AG04450 (cell line): ENCODE results near the gene TNFRSF14. TPM values are rescaled to one million over a fixed set of nuclear protein-coding genes. Genes with fewer than 3 reads are reported as not detected.
"Not testable (repeated sequence)": the region's sequence is repeated elsewhere in the genome, so short reads cannot be mapped to it uniquely, and the experiment has no call there.

Experiments
- CTCF ChIA-PET: fragments of 300-600, 350-600 bp; formaldehyde crosslinking; extraction: SDS; loops from one replicate; lab custom pipeline; 2022; ENCODE audit warnings: antibody characterized with exemption, inconsistent platforms; lab: Charles Lee
- POLR2A ChIA-PET: fragments of 350-600 bp; formaldehyde crosslinking; extraction: SDS; loops from one replicate; lab custom pipeline; 2021; ENCODE audit warnings: antibody characterized with exemption, inconsistent platforms; lab: Yijun Ruan, JAX
- DNase-seq: peaks from one replicate; pipeline ENCODE4 v3.0.0-alpha.2; 2011; ENCODE audit warnings: low read depth, low spot score
- H3K27ac ChIP-seq: one replicate; pipeline ENCODE4 v1.5.1; 2012; ENCODE audit warnings: low read depth, low read length, control low read depth
- H3K27me3 ChIP-seq: one replicate; pipeline ENCODE4 v1.6.0; 2012; ENCODE audit warnings: low read length; ENCODE audit not compliant: control insufficient read depth, insufficient read depth
- H3K4me3 ChIP-seq: 2 replicates; pipeline ENCODE4 v1.5.1; 2011; ENCODE audit warnings: mild to moderate bottlenecking, low read depth, low read length, control low read depth
- H3K9me3 ChIP-seq: 2 replicates; pipeline ENCODE4 v1.5.1; 2012; ENCODE audit warnings: low read length; ENCODE audit not compliant: control insufficient read depth, insufficient read depth
- polyA plus RNA-seq: library from polyadenylated mRNA; depleted of rRNA; stranded (reverse); fragments of >200 nt; gene quantifications from 2 replicates; pipeline ENCODE4 v1.2.3, GENCODE V29; 2011
- TF ChIP-seq, protein P1 (sequence below): IDR thresholded peaks from 2 replicates; pipeline ENCODE4 v1.5.1; 2011; ENCODE audit warnings: low read depth, low read length, control low read depth, inconsistent platforms

TNFRSF14 gene
- polyA plus RNA-seq, 1 experiment: 5.4 TPM

- TF ChIP-seq, protein P1, sequence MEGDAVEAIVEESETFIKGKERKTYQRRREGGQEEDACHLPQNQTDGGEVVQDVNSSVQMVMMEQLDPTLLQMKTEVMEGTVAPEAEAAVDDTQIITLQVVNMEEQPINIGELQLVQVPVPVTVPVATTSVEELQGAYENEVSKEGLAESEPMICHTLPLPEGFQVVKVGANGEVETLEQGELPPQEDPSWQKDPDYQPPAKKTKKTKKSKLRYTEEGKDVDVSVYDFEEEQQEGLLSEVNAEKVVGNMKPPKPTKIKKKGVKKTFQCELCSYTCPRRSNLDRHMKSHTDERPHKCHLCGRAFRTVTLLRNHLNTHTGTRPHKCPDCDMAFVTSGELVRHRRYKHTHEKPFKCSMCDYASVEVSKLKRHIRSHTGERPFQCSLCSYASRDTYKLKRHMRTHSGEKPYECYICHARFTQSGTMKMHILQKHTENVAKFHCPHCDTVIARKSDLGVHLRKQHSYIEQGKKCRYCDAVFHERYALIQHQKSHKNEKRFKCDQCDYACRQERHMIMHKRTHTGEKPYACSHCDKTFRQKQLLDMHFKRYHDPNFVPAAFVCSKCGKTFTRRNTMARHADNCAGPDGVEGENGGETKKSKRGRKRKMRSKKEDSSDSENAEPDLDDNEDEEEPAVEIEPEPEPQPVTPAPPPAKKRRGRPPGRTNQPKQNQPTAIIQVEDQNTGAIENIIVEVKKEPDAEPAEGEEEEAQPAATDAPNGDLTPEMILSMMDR: no peak
- Histone ChIP-seq H3K9me3 (no peaks in the 10 kb centered on the region; the same call in 1 of the 2 replicates), H3K4me3 (no peak overlapping the region), H3K27me3 (peaks cover 4% of the 10 kb centered on the region), H3K27ac (no peak overlapping the region)
- POLR2A ChIA-PET: no interaction called here
- CTCF ChIA-PET: no interaction called here
- no peak for DNase-seq
Observed at GRCh38 chr1:2552189-2552588, 4.0 kb upstream of the TNFRSF14 start.

DNA sequence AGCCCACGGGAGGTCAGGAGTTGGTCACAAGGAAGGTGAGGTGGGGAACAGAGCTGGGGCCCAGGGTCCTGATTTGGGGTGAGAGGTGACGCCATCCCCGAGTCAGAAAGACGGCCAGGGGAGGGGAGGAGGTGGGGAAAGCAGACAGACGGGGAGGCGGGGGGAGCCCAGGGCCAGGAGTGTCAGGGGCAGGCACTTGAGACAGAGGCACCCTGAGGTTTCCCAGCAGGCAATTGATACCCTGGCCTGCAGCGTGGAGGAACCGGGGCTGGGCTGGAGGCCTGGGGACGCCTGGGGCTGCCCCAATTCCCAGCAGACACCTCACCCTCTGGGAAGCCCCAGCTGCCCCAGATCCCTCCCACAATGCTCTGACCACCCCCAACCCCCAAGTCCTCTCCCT lies 3.1 kb upstream of the TNFRSF14 start:
- CTCF ChIA-PET, DNase-seq, H3K4me3 ChIP-seq, H3K27me3 ChIP-seq, POLR2A ChIA-PET, H3K27ac ChIP-seq, H3K9me3 ChIP-seq: not testable (repeated sequence)

DNA sequence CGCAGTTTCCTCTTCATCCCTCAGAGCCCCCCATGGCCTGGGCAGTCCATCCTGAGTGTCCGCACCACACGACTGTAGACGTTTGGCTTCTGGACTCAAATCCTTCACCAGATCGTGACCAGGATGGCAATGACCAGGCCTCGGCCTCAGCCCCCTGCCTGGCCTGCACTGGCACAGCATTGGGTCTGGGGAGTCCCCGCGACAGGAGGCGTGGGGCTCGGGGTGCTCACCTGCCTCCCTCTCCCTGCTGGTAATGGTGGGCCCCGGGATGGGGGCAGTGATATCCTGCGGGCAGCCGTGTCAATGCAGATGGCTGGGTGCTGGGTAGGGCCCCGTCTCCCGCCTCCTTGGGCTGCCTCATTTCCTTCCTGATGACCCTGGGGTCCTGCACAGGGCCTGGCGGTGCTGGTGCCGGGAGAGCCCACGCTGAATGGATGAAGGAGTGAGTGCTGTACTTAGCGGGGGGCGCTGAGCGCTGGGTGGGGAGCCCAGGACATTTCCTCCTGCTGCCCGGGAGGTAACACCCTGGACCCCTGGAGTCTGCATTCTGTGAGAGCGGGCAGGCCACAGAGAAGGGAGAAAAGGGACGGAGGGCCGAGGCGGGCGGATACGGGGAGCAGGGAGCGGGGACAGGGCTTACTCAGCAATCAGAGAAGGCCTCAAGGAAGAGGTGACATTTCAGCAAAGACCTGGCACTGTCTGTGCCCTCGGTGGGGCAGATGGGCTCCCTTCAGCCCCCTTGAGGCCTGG lies 2.1 kb upstream of the TNFRSF14 start:
- CTCF ChIA-PET: no interaction called here
- Histone ChIP-seq H3K4me3 (no peak overlapping the region), H3K9me3 (no peaks in the 10 kb centered on the region; the same call in 1 of the 2 replicates), H3K27me3 (peaks cover 4% of the 10 kb centered on the region), H3K27ac (no peak overlapping the region)
- POLR2A ChIA-PET: no interaction called here
- TF ChIP-seq, protein P1: no peak
- no peak for DNase-seq

DNA sequence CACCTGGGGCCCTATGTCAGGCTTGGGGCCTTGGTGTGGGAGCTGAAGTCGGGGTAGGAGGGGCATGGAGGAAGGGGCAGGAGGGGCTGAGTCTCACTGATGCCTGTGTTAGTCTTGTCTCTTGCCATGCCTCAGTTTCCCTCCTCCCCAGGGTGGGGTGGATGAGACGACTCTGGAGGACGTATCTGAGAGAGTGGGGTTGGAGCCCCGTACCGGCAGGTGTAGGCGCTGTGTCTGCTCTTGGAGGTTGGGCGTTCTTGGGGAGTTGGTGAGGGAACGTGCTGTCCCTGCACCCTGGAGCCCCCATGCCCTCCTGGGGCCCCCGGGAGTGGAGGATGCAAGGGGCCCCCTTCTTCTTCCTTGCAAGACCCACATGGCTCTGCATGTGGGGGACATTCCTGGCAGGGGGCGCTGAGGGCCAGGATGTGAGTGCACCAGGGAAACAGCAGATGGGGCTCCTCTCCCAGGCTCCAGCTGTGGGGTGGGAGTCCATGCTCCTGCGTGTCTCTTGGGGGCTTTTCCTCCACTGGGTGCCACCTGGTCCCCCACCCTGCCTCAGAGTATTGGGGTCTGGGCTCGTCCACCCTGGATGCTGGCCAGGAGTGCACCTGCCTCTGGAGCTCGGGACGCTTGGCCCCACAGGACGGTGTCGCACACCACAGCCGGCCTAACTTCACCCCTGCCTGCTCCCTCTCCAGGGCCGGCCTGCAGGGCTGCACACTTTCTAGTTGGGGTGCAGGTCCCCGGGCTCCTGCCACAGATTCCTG lies 1.4 kb upstream of the TNFRSF14 start:
- CTCF ChIA-PET: interaction anchor here (1.4 kb wide), 1 partner anchor 31 kb away, joined by 4 read pairs; no protein-coding TSS in a partner anchor
- Histone ChIP-seq H3K27me3 (peaks cover 4% of the 10 kb centered on the region), H3K27ac (no peak overlapping the region), H3K4me3 (no peak overlapping the region), H3K9me3 (no peaks in the 10 kb centered on the region; the same call in 1 of the 2 replicates)
- TF ChIP-seq, protein P1: peak; percentile 33
- no peak for DNase-seq
- POLR2A ChIA-PET: no interaction called here

DNA sequence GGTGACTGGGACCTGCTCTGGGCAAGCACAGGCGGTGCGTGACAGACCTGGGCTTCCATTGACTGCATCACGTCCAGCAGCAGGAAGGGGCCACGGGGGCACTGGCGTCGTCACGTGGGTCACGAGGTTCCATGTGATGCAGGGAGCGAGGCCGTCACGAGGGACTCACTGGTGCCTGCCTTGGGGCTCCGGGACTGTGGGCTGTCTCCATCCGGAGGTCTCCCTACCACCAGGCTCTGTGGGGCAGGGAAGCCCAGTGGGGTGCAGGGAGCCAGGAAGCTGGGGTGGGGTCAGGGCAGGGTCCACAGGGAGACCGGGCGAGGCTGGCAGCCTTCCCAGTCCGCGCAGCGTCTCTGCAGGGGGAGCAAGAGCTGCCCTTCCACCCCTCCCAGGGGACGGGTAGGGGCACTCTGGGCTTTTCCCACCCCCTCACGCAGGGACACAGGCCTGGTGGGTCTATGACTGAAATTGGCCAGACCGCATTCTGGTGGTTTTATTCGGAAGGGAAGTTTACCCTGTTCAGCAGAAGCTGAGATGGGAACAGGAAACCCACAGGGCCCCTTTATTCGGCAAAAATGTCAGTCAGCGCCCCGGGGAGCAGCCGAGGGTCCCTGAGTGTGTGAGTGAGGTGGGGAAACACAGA lies 416 bp upstream of the TNFRSF14 start:
- ChIA-PET CTCF (interaction anchor here (0.6 to 1.4 kb wide), 4 partner anchors 9 to 869 kb away, joined by 3 to 6 read pairs (median 4); no protein-coding TSS in a partner anchor), POLR2A (interaction anchor here (1.2 kb wide), 1 partner anchor 30 kb away, joined by 6 read pairs; the partner anchor contains the start of gene PRXL2B)
- peaks cover 4% of the 10 kb centered on the region for H3K27me3 ChIP-seq
- H3K27ac ChIP-seq: peak overlapping the region; percentile 31
- peak overlapping the region; percentile 57 for H3K4me3 ChIP-seq
- no peaks in the 10 kb centered on the region; the same call in 1 of the 2 replicates for H3K9me3 ChIP-seq
- TF ChIP-seq, protein P1: no peak
- DNase-seq: no peak
